K562 (cell line): ENCODE measurements around the gene TP53BP1. TPM values are rescaled to one million over a fixed set of nuclear protein-coding genes. Genes with fewer than 3 reads are reported as not detected.

Source experiments
- ARID2 ChIP-seq: fragments of 450-650 bp; IDR thresholded peaks from 2 replicates; pipeline ENCODE4 v1.6.1; 2017; ENCODE audit warnings: antibody characterized with exemption, mild to moderate bottlenecking
- CBFA2T2 ChIP-seq: fragments of 450-650 bp; conservative IDR thresholded peaks from 2 replicates; pipeline ENCODE4 v1.6.1; 2017; ENCODE audit warnings: mild to moderate bottlenecking
- CSDE1 ChIP-seq, 2 experiments: fragments of 450-650 bp; IDR thresholded peaks; 2 replicates each; pipeline ENCODE4 v1.6.1; 2016; ENCODE audit warnings: mild to moderate bottlenecking in 1 of 2
- ESRRA ChIP-seq: fragments of 450-650 bp; IDR thresholded peaks from 2 replicates; pipeline ENCODE4 v1.6.1; 2014; ENCODE audit warnings: low read depth, mild to moderate bottlenecking, moderate library complexity, borderline replicate concordance
- ESRRB ChIP-seq: fragments of 250-450 bp; sonication (Bioruptor Pico); IDR thresholded peaks from 2 replicates; pipeline ENCODE4 v1.5.0; 2020; ENCODE audit warnings: mild to moderate bottlenecking, moderate library complexity, borderline replicate concordance
- ETV5 ChIP-seq: sonication (generic); formaldehyde crosslinking; IDR thresholded peaks from 2 replicates; pipeline ENCODE4 v1.4.0; 2020; ENCODE audit warnings: low read depth, mild to moderate bottlenecking, missing genetic modification reagents
- GABPA ChIP-seq: fragments of 200-800 bp; sonication (Bioruptor generic); conservative IDR thresholded peaks from 2 replicates; pipeline ENCODE4 v1.6.1; 2016; ENCODE audit warnings: low read depth, missing genetic modification characterization, missing compliant biosample characterization
- HLTF ChIP-seq: fragments of 450-650 bp; IDR thresholded peaks from 2 replicates; pipeline ENCODE4 v1.6.1; 2016
- HOXB6 ChIP-seq: fragments of 250-450 bp; sonication (Bioruptor Pico); IDR thresholded peaks from 2 replicates; pipeline ENCODE4 v1.5.1; 2022; ENCODE audit warnings: mild to moderate bottlenecking, borderline replicate concordance
- NFXL1 ChIP-seq: fragments of 450-650 bp; formaldehyde crosslinking; IDR thresholded peaks from 2 replicates; pipeline ENCODE4 v1.4.0; 2021; ENCODE audit warnings: mild to moderate bottlenecking
- PATZ1 ChIP-seq: fragments of 250-450 bp; sonication (Bioruptor Pico); IDR thresholded peaks from 2 replicates; pipeline ENCODE4 v1.5.0; 2020; ENCODE audit warnings: mild to moderate bottlenecking, borderline replicate concordance
- POU5F1 ChIP-seq: fragments of 150-350 bp; IDR thresholded peaks from 2 replicates; pipeline ENCODE4 v1.6.1; 2014; ENCODE audit warnings: borderline replicate concordance, low read length, low read depth, mild to moderate bottlenecking; ENCODE audit not compliant: partially characterized antibody
- RFX5 ChIP-seq: IDR thresholded peaks from 2 replicates; pipeline ENCODE4 v1.6.1; 2011; ENCODE audit warnings: low read depth, mild to moderate bottlenecking, improper control_type of control experiment, low read length
- SRF ChIP-seq, 2 experiments: fragments of 250-450, 450-650 bp in 1 of 2; sonication (Bioruptor Pico) in 1 of 2; sonication (generic) in 1 of 2; formaldehyde crosslinking; IDR thresholded peaks; 2 replicates each; pipeline versions ENCODE4 v1.5.0 to v1.5.1; 2020 to 2022; ENCODE audit warnings: mild to moderate bottlenecking in 1 of 2, missing genetic modification reagents in 1 of 2
- ZNF444 ChIP-seq: fragments of 250-450 bp; sonication (Bioruptor Pico); IDR thresholded peaks from 2 replicates; pipeline ENCODE4 v1.4.0; 2020; ENCODE audit warnings: mild to moderate bottlenecking, moderate library complexity
- ZNF668 ChIP-seq: fragments of 250-450 bp; sonication (Bioruptor Pico); IDR thresholded peaks from 2 replicates; pipeline ENCODE4 v1.8.0; 2022; ENCODE audit warnings: mild to moderate bottlenecking, inconsistent platforms
- ZNF699 ChIP-seq: fragments of 250-450 bp; sonication (Bioruptor Pico); IDR thresholded peaks from 2 replicates; pipeline ENCODE4 v1.8.0; 2021; ENCODE audit warnings: mild to moderate bottlenecking, moderate library complexity; ENCODE audit not compliant: insufficient replicate concordance
- polyA plus RNA-seq, 8 experiments: library from polyadenylated mRNA; depleted of rRNA in 4 of 8; stranded (reverse) in 5 of 8; unstranded in 3 of 8; fragments of >200 nt; fragmentation: Nextera tagmentation in 2 of 8; fragmentation: Illumina TruSeq in 1 of 8; extraction: Ambion mirVana in 2 of 8; extraction: Trizol in 1 of 8; gene quantifications; 2 replicates each; pipeline versions ENCODE4 v1.2.1 to v1.2.3, GENCODE V29; 2011 to 2014; ENCODE audit warnings: inconsistent platforms in 1 of 8, missing spikeins in 1 of 8
- total RNA-seq, 7 experiments: library from RNA; depleted of rRNA in 6 of 7; stranded (reverse); fragments of >200 nt in 6 of 7; fragmentation: Illumina TruSeq in 2 of 7; extraction: Trizol in 2 of 7; gene quantifications; 2 replicates each; pipeline versions ENCODE4 v1.2.1 to v1.2.3, GENCODE V29; 2011 to 2021; ENCODE audit warnings: low replicate concordance in 1 of 7
- TF ChIP-seq, protein P1 (sequence below), 2 experiments: fragments of 450-650 bp in 1 of 2; sonication (generic) in 1 of 2; formaldehyde crosslinking; conservative IDR thresholded peaks; 2 replicates each; pipeline versions ENCODE4 v1.4.0 to v1.8.1; 2020 to 2022; ENCODE audit warnings: mild to moderate bottlenecking in 1 of 2, missing genetic modification reagents in 1 of 2
- TF ChIP-seq, protein P2 (sequence below): sonication (generic); formaldehyde crosslinking; IDR thresholded peaks from 2 replicates; pipeline ENCODE4 v1.4.0; 2020; ENCODE audit warnings: mild to moderate bottlenecking, missing genetic modification reagents
- TF ChIP-seq, protein P3 (sequence below): fragments of 250-450 bp; sonication (Bioruptor Pico); IDR thresholded peaks from 2 replicates; pipeline ENCODE4 v1.8.0; 2022; ENCODE audit warnings: moderate library complexity, mild to moderate bottlenecking, inconsistent platforms

Gene TP53BP1
- total and polyA plus RNA-seq, 9 of the 15 experiments (the other 6 are each of a cell fraction or from before 2014, with no cell fraction given) = 5.7 to 63.3 (median 30.9) TPM

DNA sequence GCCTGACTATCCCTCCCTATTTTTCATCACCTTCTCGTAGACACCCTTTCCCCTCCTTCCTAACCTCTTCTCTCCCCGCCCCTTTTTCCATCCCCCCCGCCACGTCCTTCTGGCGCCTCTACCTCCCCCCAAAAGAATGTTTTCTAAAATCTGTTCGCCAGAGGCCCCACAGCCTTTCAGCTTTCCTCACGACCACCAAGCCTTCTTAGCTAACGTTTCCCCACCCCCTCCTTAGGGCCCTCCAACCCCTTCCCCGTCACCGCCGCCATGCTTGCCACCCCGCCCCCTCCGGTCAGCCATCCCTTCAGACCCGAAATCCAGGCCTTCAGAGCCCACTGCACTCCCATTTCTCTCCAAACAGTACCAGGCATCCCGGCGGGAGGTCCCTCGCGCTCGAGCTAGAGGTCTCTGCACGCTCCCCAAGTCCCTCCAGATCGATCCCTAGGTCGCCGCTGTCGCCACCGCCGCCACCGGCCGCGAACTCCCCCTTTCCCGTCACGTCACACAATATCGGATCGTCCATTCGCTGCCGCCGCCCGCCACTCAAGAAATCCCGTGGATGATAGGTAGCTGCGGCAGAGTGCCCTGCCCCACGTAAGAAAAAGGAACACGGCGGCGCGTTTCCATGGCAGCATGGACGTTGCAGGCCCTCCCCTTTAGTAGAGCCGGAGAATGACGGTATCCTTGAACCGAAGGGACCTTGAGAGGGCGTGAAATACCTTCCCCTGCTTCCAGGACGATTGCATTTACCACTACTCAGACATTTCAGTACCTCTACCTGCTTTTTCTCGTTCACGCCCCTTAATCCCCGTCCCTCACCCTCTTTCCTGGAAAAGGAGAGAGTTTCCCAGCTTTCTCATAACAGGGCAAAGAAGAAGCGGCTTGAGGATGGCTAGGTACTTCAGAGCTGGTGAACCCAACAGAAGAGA is at the start of gene TP53BP1 (continued):
- TF ChIP-seq NFXL1 (CRISPR knock-in tag) (no peak), ARID2 (peak; percentile 43; the same call in 1 of the 2 replicates), SRF (CRISPR knock-in tag; IDR thresholded peaks at IDR 0.05) (no peak; a peak in 1 of 4 replicates), ETV5 (CRISPR knock-in tag) (no peak; the same call in 1 of the 2 replicates), ZNF444 (CRISPR knock-in tag) (no peak), GABPA (peak; percentile 61; the same call in 1 of the 2 replicates), PATZ1 (no peak), ESRRA (peak; percentile 72; the same call in 1 of the 2 replicates), CSDE1 (IDR thresholded peaks at IDR 0.05) (peak in 1 of 2 experiments; percentile 88; a peak in 2 of 4 replicates), RFX5 (no peak), CBFA2T2 (no peak), ESRRB (CRISPR knock-in tag) (no peak), HOXB6 (CRISPR knock-in tag) (no peak), HLTF (no peak), ZNF668 (no peak), ZNF699 (CRISPR knock-in tag) (no peak), POU5F1 (no peak)
- TF ChIP-seq, protein P1, sequence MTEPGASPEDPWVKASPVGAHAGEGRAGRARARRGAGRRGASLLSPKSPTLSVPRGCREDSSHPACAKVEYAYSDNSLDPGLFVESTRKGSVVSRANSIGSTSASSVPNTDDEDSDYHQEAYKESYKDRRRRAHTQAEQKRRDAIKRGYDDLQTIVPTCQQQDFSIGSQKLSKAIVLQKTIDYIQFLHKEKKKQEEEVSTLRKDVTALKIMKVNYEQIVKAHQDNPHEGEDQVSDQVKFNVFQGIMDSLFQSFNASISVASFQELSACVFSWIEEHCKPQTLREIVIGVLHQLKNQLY (CRISPR knock-in tag; conservative IDR thresholded peaks at IDR 0.05) = no peak
- TF ChIP-seq, protein P2, sequence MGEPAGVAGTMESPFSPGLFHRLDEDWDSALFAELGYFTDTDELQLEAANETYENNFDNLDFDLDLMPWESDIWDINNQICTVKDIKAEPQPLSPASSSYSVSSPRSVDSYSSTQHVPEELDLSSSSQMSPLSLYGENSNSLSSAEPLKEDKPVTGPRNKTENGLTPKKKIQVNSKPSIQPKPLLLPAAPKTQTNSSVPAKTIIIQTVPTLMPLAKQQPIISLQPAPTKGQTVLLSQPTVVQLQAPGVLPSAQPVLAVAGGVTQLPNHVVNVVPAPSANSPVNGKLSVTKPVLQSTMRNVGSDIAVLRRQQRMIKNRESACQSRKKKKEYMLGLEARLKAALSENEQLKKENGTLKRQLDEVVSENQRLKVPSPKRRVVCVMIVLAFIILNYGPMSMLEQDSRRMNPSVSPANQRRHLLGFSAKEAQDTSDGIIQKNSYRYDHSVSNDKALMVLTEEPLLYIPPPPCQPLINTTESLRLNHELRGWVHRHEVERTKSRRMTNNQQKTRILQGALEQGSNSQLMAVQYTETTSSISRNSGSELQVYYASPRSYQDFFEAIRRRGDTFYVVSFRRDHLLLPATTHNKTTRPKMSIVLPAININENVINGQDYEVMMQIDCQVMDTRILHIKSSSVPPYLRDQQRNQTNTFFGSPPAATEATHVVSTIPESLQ (CRISPR knock-in tag) = no peak
- TF ChIP-seq, protein P3, sequence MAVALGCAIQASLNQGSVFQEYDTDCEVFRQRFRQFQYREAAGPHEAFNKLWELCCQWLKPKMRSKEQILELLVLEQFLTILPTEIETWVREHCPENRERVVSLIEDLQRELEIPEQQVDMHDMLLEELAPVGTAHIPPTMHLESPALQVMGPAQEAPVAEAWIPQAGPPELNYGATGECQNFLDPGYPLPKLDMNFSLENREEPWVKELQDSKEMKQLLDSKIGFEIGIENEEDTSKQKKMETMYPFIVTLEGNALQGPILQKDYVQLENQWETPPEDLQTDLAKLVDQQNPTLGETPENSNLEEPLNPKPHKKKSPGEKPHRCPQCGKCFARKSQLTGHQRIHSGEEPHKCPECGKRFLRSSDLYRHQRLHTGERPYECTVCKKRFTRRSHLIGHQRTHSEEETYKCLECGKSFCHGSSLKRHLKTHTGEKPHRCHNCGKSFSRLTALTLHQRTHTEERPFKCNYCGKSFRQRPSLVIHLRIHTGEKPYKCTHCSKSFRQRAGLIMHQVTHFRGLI (CRISPR knock-in tag) = no peak
